Measurements from ENCODE around the gene CLCN6. TPM values are rescaled to one million over a fixed set of nuclear protein-coding genes. Genes with fewer than 3 reads are reported as not detected.

Gene CLCN6, protein sequence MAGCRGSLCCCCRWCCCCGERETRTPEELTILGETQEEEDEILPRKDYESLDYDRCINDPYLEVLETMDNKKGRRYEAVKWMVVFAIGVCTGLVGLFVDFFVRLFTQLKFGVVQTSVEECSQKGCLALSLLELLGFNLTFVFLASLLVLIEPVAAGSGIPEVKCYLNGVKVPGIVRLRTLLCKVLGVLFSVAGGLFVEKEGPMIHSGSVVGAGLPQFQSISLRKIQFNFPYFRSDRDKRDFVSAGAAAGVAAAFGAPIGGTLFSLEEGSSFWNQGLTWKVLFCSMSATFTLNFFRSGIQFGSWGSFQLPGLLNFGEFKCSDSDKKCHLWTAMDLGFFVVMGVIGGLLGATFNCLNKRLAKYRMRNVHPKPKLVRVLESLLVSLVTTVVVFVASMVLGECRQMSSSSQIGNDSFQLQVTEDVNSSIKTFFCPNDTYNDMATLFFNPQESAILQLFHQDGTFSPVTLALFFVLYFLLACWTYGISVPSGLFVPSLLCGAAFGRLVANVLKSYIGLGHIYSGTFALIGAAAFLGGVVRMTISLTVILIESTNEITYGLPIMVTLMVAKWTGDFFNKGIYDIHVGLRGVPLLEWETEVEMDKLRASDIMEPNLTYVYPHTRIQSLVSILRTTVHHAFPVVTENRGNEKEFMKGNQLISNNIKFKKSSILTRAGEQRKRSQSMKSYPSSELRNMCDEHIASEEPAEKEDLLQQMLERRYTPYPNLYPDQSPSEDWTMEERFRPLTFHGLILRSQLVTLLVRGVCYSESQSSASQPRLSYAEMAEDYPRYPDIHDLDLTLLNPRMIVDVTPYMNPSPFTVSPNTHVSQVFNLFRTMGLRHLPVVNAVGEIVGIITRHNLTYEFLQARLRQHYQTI
- 14.0 and 22.9 TPM in 2 replicates for total RNA-seq (2014; rRNA removed; shearing (Covaris generic))

DNA sequence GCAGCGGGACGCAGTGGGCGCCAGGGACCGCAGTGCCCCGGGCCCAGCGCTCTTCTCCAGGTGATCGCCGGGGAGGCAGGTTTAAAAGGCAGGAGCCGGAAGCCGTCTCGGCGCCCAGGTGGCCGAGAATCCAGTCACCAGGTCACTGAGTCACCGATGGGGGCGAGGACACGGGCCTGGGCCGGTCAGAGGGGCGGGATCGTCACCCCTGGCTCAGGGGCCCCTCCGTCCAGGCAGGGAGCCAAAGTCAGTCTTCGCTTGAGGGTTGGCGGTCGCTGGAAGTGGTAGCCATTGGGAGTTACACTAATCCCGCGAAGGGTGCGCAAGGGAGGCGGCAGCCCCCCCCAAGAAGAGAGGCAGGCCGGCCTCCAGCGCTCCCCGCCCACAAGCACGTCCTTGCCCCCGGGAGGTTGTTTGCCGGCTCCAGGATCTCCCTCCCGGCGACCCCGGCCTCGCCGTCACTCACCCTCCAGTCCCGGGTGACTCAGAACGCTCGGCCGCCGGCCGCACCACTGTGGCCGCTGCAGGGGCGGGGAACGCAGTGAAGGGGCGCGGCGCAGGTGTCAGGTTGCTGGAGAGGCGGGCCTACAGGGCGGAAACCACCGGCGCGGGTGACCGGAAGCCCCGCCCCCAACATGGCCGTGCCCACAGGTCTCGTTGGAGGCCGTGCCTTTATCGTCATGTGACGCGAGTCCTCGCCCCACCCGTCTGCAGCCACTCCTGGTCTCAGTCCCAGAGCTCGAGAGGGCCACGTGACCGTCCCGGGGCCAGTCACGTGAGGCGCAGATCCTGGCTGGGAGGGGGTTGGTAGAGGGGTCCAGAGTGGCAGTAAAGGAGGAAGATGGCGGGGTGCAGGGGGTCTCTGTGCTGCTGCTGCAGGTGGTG lies at the start of gene CLCN6, which contains the start of gene MTHFR:
Gene CLCN6 (plus strand): TSS at position 770 of the 885 bp plus-strand sequence. CDS start 72 bp downstream, at position 842.
Gene MTHFR (minus strand): TSS at position 543 of the 885 bp plus-strand sequence. CDS start 2,848 bp downstream, outside the sequence.
- Histone ChIP-seq H3K36me3 (replicated peaks; ENCODE audit: control insufficient read depth, insufficient read depth, low read length) (peaks cover 8% of the 10 kb centered on the region), H3K27me3 (ENCODE audit: control insufficient read depth, insufficient read depth, low read length) (no peaks in the 10 kb centered on the region), H3K4me3 (ENCODE audit: insufficient read depth, low read depth, low read length) (peak within 1 kb of the TSS; percentile 94)
- peak; percentile 99 for DNase-seq

DNA sequence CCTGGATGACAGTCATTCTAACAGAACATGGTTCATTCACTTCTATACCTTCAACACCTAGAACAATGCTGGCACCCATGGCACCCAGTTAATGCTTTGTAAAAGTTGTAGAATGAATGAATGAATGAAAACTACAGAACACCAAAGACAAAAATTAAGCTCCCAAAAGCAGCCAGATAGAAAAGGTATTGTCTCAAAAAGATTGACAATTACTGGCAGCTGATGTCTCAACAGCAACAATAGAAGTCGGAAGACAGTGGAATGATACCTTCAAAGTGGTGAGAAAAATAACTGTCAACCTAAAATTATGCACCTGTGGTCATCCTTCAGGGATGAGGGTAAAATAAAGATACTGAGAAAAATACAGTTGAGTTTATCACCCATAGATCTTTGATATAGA lies 48.9 kb upstream of the CLCN6 start:
- no peak for DNase-seq
- H3K4me3 ChIP-seq (ENCODE audit: insufficient read depth, low read depth, low read length) = no peak overlapping the region
- H3K27me3 ChIP-seq (ENCODE audit: control insufficient read depth, insufficient read depth, low read length) = peaks cover 18% of the 10 kb centered on the region
- no peaks in the 10 kb centered on the region for H3K36me3 ChIP-seq (replicated peaks; ENCODE audit: control insufficient read depth, insufficient read depth, low read length)

DNA sequence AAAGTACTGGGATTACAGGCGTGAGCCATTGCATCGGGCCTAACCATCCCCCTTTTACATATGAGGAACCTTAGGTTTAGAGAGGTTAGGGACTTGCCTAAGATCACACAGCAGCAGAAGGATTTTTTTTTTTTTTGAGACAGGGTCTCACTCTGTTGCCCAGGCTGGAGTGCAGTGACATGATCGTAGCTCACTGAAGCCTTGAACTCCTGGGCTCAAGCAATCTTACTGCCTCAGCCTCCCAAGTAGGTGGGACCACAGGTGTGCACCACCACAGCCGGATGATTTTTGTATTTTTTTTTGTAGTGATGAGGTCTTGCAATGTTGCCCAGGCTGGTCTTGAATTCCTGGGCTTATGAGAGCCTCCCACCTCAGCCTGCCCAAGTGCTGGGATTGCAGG lies 46.2 kb upstream of the CLCN6 start:
- no peak for DNase-seq
- H3K27me3 ChIP-seq (ENCODE audit: control insufficient read depth, insufficient read depth, low read length) = peaks cover 24% of the 10 kb centered on the region
- H3K4me3 ChIP-seq (ENCODE audit: insufficient read depth, low read depth, low read length) = no peak overlapping the region
- H3K36me3 ChIP-seq (replicated peaks; ENCODE audit: control insufficient read depth, insufficient read depth, low read length) = no peaks in the 10 kb centered on the region

DNA sequence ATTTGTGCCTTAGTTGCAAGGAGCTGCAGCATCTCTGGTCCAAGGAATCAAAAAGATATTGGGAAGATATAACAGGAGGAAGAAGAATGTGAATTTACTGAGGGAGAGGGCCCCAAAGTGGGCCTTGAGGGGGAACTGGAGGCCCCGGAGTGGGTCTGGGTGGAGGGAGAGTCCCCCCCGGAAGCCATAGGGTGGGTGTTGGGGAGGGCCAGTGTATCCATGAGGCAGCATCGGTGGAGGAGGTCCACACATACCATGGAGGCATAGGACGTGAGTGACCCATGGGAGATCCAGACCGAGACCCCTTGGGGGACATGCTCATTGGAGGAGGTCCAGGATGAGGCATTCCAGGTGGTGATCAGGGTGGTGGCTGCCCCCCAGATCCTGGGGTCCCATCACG lies 44.7 kb upstream of the CLCN6 start:
- no peak for DNase-seq
- no peaks in the 10 kb centered on the region for H3K36me3 ChIP-seq (replicated peaks; ENCODE audit: control insufficient read depth, insufficient read depth, low read length)
- peaks cover 24% of the 10 kb centered on the region for H3K27me3 ChIP-seq (ENCODE audit: control insufficient read depth, insufficient read depth, low read length)
- H3K4me3 ChIP-seq (ENCODE audit: insufficient read depth, low read depth, low read length) = no peak overlapping the region

DNA sequence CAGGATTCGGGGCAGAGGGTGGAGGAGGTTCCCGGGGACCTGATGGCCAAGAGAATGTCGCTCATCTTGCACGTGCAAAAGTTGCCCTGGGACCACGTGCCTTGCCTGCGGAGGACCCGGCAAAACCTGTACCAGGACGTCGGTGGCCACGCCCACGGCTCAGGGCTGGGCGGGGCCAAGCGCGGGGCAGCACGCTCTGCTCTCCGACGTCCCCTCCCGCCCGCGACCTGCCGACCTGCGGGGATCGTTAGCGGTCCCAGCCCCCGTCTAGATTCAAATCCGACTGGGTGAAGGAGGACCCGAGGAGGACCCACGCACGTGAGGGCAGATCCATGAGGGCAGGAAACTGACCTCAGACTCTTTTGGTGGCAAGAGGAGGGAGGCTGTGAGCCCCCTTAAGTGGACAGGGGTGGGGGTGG lies 44.0 kb upstream of the CLCN6 start, which contains the start of gene C1orf167:
Gene C1orf167 (plus strand): TSS at position 206 of the 419 bp plus-strand sequence. CDS start 2,208 bp downstream, outside the sequence.
- peak; percentile 93 for DNase-seq
- H3K27me3 ChIP-seq (ENCODE audit: control insufficient read depth, insufficient read depth, low read length) = peaks cover 24% of the 10 kb centered on the region
- H3K4me3 ChIP-seq (ENCODE audit: insufficient read depth, low read depth, low read length) = peak within 1 kb of the TSS; percentile 33
- no peaks in the 10 kb centered on the region for H3K36me3 ChIP-seq (replicated peaks; ENCODE audit: control insufficient read depth, insufficient read depth, low read length)

DNA sequence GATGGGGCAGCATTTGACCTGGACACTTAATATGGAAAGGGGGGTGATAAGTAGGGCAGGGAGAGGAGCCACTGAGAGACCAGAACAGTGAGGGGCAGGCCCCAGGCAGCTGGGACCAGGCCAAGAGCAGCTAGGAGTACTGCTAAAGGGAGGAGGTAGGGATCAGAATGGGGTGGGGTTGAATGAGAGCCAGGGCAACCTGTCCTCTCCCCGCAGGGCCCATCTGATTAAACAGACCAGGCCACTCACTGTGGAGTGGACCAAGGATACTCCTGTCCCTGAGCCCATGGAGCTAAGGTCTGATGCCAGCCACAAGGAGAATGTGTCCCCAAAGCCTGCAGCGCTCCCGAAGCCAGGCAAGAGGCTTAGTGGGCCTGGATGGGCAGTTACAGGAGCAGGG lies 41.9 kb upstream of the CLCN6 start:
- Histone ChIP-seq H3K27me3 (ENCODE audit: control insufficient read depth, insufficient read depth, low read length) (peaks cover 24% of the 10 kb centered on the region), H3K36me3 (replicated peaks; ENCODE audit: control insufficient read depth, insufficient read depth, low read length) (no peaks in the 10 kb centered on the region), H3K4me3 (ENCODE audit: insufficient read depth, low read depth, low read length) (no peak overlapping the region)
- peak; percentile 45 for DNase-seq

DNA sequence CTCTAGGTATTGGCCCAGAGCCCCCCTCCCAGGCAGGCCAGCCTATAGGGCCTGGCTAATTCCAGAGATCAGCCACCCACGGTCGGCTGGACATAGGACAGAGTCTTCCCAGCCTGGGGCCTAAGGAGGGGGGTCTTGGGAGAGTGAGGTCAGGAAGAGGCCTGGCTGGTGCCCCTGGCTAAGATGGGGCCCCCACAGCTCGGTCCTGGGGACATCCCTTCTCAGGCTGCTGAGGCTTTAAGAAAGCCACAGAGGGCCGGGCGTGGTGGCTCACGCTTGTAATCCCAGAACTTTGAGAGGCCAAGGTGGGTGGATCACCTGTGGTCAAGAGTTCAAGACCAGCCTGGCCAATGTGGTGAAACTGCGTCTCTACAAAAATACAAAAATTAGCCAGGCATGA lies 41.5 kb upstream of the CLCN6 start:
- DNase-seq = peak; percentile 45
- peaks cover 24% of the 10 kb centered on the region for H3K27me3 ChIP-seq (ENCODE audit: control insufficient read depth, insufficient read depth, low read length)

DNA sequence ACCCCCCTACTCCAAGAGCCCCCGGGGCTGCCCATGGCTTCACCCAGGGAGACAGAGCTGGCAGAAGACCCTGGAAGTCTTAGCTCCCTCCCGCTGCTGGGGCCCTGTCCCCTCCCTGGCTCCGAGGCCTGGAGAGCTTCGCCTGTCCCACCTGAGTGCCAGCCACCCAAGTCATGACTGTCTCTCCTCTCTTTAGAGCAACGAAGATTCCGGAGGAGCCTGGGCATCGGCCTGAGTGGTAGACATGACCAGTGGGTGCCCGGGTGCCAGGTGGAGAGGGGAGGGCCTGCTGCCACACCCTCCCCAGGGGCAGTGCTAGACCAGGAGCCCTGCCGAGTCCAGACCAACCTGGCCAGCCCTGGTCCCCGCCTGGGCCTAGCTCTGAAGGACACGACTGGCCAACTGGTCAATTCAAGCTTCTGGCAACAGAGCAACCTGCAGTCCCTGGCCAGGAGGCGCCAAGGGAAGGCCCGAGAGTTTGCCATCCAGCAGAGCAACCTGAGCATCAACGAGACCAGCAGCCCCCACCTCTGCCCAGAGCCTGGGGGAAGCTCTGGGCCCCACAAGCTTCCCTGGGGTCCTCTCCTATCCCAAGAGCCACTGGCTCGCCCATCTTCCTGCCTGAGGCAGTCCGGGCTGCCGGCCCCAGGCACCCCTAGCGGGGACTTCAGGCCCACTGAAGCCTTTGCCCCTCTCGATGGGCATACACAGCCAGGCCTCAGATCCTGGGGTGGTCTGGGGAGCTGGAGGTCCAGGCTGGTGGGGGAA lies 40.1 kb upstream of the CLCN6 start:
- Histone ChIP-seq H3K36me3 (replicated peaks; ENCODE audit: control insufficient read depth, insufficient read depth, low read length) (no peaks in the 10 kb centered on the region), H3K27me3 (ENCODE audit: control insufficient read depth, insufficient read depth, low read length) (peaks cover 17% of the 10 kb centered on the region), H3K4me3 (ENCODE audit: insufficient read depth, low read depth, low read length) (no peak overlapping the region)
- DNase-seq = peak; percentile 64

More for the DNA sequence above, 41.5 kb upstream of the CLCN6 start:
- Histone ChIP-seq H3K36me3 (replicated peaks; ENCODE audit: control insufficient read depth, insufficient read depth, low read length) (no peaks in the 10 kb centered on the region), H3K4me3 (ENCODE audit: insufficient read depth, low read depth, low read length) (no peak overlapping the region)

DNA sequence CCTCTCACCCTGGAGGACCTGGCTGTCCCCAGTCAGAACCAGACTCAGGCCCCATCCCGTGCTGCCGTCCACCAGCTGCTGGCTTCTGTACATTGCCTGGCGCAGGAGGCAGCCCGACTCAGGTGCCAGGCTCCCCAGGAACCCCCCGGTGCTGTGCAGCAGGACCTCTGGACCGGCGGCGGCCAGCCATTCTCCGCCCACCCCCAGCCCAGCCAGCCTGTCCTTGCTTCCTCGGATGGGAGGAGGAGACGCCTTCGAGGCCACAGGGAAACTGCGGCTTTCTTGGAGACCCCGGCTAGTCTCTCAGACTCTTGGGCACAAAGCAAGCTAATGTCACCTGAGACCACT lies 39.6 kb upstream of the CLCN6 start:
- Histone ChIP-seq H3K4me3 (ENCODE audit: insufficient read depth, low read depth, low read length) (no peak overlapping the region), H3K36me3 (replicated peaks; ENCODE audit: control insufficient read depth, insufficient read depth, low read length) (no peaks in the 10 kb centered on the region), H3K27me3 (ENCODE audit: control insufficient read depth, insufficient read depth, low read length) (peaks cover 12% of the 10 kb centered on the region)
- DNase-seq = no peak

DNA sequence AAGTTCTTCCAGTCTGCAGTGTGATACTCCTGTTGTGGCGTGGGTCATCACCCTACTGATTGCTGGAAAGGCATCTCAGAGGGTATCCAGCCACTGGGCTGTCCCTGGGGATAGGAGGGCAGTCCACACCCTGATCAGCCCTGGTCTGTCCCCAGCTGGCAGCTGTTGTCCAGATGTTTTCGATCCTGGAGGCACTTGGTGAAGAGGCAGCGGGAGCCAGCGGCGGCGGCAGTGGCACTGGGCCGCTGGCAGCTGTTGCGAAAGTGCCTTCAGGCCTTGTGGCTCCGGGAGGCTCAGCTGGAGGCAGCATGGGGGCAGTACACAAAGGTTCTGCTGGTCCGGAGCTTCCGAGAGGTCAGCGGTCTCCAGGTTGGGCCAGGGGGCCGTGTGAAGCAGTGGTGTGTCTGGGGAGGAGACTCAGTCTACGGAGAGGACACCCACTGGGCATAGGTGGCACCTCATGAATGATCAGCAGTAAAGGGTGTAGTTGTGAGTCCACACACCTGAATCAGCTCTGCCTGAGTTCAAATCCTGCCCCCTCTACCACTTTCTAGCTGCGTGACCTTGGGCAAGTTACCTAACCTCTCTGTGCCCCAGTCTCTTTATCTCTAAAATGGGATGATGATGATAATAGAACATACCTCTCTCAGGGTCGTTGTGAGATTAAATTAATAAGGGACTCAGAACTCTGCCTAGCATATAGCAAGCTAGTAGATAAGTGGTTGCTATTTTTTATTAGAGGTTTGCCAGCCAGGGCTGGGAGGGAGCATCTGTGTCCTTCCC lies 37.9 kb upstream of the CLCN6 start:
- no peak for DNase-seq
- H3K4me3 ChIP-seq (ENCODE audit: insufficient read depth, low read depth, low read length) = no peak overlapping the region
- H3K27me3 ChIP-seq (ENCODE audit: control insufficient read depth, insufficient read depth, low read length) = no peaks in the 10 kb centered on the region
- H3K36me3 ChIP-seq (replicated peaks; ENCODE audit: control insufficient read depth, insufficient read depth, low read length) = no peaks in the 10 kb centered on the region

DNA sequence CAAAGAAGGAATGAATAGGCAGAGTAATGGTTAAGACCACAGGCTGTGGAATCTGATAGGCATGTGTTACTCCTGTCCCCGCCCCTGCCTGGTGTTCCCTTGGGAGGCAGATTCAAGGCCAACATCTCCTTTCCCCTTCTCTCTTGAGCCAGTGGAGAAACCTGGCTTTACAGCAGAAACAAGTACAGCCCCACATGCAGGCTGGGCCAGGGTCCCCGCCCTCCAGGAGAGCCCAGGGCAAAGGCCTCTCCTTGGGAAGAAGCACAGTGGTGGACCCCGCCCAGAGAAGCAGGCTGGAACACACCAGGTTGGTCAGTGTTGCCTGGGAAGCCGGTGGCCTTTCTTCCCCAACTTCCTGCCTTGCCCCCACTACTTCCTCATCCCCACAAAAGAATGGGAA lies 37.2 kb upstream of the CLCN6 start:
- peak; percentile 64 for DNase-seq

DNA sequence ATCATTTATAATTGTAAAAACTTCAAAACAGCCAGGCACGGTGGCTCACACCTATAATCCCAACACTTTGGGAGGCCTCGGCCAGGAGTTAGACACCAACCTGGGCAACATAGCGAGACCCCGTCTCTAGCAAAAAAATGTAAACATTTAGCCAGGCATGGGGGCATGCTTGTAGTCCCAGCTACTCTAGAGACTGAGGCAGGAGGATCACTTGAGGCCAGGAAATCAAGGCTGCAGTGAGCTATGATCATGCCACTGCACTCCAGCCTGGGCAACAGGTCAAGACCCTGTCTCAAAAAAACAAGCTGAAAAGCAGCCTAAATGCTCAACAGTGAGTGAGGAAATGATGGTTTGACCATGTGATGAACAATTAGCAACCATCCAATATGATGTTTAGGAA lies 36.7 kb upstream of the CLCN6 start:
- Histone ChIP-seq H3K36me3 (replicated peaks; ENCODE audit: control insufficient read depth, insufficient read depth, low read length) (no peaks in the 10 kb centered on the region), H3K27me3 (ENCODE audit: control insufficient read depth, insufficient read depth, low read length) (no peaks in the 10 kb centered on the region), H3K4me3 (ENCODE audit: insufficient read depth, low read depth, low read length) (no peak overlapping the region)
- no peak for DNase-seq

More for the DNA sequence above, 37.2 kb upstream of the CLCN6 start:
- H3K36me3 ChIP-seq (replicated peaks; ENCODE audit: control insufficient read depth, insufficient read depth, low read length) = no peaks in the 10 kb centered on the region
- H3K27me3 ChIP-seq (ENCODE audit: control insufficient read depth, insufficient read depth, low read length) = no peaks in the 10 kb centered on the region
- no peak overlapping the region for H3K4me3 ChIP-seq (ENCODE audit: insufficient read depth, low read depth, low read length)

DNA sequence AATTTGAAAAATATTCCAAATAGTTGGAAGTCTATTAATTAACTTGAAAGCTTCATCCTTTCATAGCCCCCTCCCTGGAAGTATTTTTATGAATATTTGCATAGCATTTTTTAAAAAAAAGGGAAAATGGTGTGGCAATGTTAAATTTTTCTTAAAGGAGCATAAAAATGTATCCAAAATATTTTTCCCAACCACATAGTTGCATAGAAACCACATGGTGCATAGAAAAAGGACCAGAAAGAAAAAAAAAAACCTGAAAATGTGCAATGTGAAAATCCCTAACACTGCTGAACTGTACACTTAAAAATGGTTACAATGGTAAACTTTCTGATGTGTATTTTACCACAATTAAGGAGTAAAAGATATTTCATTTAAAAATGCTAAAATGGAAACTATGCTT lies 36.0 kb upstream of the CLCN6 start:
- no peak for DNase-seq
- no peak overlapping the region for H3K4me3 ChIP-seq (ENCODE audit: insufficient read depth, low read depth, low read length)
- H3K36me3 ChIP-seq (replicated peaks; ENCODE audit: control insufficient read depth, insufficient read depth, low read length) = no peaks in the 10 kb centered on the region
- H3K27me3 ChIP-seq (ENCODE audit: control insufficient read depth, insufficient read depth, low read length) = no peaks in the 10 kb centered on the region
